Aorta (tissue), 5 donors: ENCODE data around the gene PTPRA. TPM values are rescaled to one million over a fixed set of nuclear protein-coding genes. Genes with fewer than 3 reads are reported as not detected.
"Not testable (repeated sequence)": the region's sequence is repeated elsewhere in the genome, so short reads cannot be mapped to it uniquely, and the experiment has no call there.

Source experiments
- ATAC-seq: fragments of 200-7000 bp; cut with Tn5 transposase; one replicate; pipeline ENCODE4 v1.9.1; 2022; ENCODE audit warnings: moderate library complexity; ENCODE audit not compliant: low FRiP score
- DNase-seq, 2 donors: peaks; one replicate each; pipeline ENCODE4 v3.0.0-alpha.2; 2020
- H3K27ac ChIP-seq, 2 donors: one replicate each; pipeline ENCODE4 v1.5.1; 2013; ENCODE audit warnings: low read length in 2 of 2, mild to moderate bottlenecking in 2 of 2, moderate library complexity in 2 of 2, control low read depth in 1 of 2, inconsistent platforms in 1 of 2, low read depth in 1 of 2
- H3K27me3 ChIP-seq, 2 donors: one replicate each; pipeline ENCODE4 v1.6.1; 2013; ENCODE audit warnings: control low read depth in 1 of 2, low read length in 1 of 2, mild to moderate bottlenecking in 1 of 2, moderate library complexity in 1 of 2; ENCODE audit not compliant: insufficient read depth in 2 of 2, control insufficient read depth in 1 of 2
- H3K36me3 ChIP-seq, 2 donors: one replicate each; pipeline ENCODE4 v1.6.1; 2013; ENCODE audit warnings: control low read depth in 1 of 2, low read length in 1 of 2, mild to moderate bottlenecking in 1 of 2; ENCODE audit not compliant: insufficient read depth in 2 of 2, control insufficient read depth in 1 of 2
- H3K4me1 ChIP-seq, 2 donors: one replicate each; pipeline ENCODE4 v1.6.1; 2013; ENCODE audit warnings: low read length in 2 of 2, control low read depth in 1 of 2, mild to moderate bottlenecking in 1 of 2, moderate library complexity in 1 of 2; ENCODE audit not compliant: insufficient read depth in 2 of 2, control insufficient read depth in 1 of 2
- H3K4me3 ChIP-seq, 2 donors: one replicate each; pipeline ENCODE4 v1.5.1; 2013; ENCODE audit warnings: low read length in 2 of 2, control low read depth in 1 of 2, mild to moderate bottlenecking in 1 of 2
- H3K9me3 ChIP-seq: one replicate; pipeline ENCODE4 v1.6.1; 2013; ENCODE audit warnings: mild to moderate bottlenecking, low read length; ENCODE audit not compliant: control insufficient read depth
- WGBS, 2 donors: extraction: QIAGEN DNeasy Blood & Tissue Kit; methylation state at CpG; one replicate each; pipeline ENCODE4 v1.1.7; 2013; 5-methylcytosine and 5-hydroxymethylcytosine counted together
- intact Hi-C, 2 donors: fragments of 100-400 bp; cut with DNase I; formaldehyde crosslinking; loops; one replicate each; pipeline versions ENCODE4 v1.14.2 to v1.15.0; 2022
- polyA plus RNA-seq, 2 donors: library from polyadenylated mRNA; stranded (reverse); fragments of 200-250 nt; gene quantifications; one replicate each; pipeline ENCODE4 v1.2.3, GENCODE V29; 2013
- total RNA-seq, 2 donors: library from RNA; stranded (reverse); fragmentation: NEBNext Ultra II Directional; extraction: Animal tissue kit (Norgen Biotek cat#: 25700); gene quantifications; one replicate each; pipeline ENCODE4 v1.2.1, GENCODE V29; 2021
- donor health status: healthy with polysubstance abuse.
- donor health status: Bipolar disorder and iron deficiency.
- donor health status: DM: no; HTN: no; CAD: no.
- donor health status: DM: no; HTN: no; CAD: no.
- donor health status: DM: yes; HTN: yes; CAD: no.

The PTPRA gene
- total and polyA plus RNA-seq, 4 donors: 15.9 to 69.7 (median 49.4) TPM

- peak; percentile 95 to 97 for DNase-seq
- Histone ChIP-seq H3K36me3 (peaks cover 0 to 7% of the 10 kb centered on the region in 2 donors), H3K4me3 (peak within 1 kb of the TSS; percentile 67 to 81), H3K9me3 (no peaks in the 10 kb centered on the region), H3K27ac (peak within 1 kb of the TSS; percentile 23 to 91), H3K4me1 (no peaks in the 10 kb centered on the region), H3K27me3 (no peaks in the 10 kb centered on the region)
- ATAC-seq: peak; percentile 92
- WGBS, 2 donors: 0 to 1% methylated on average over 88 to 104 of the region's 104 CpGs
- intact Hi-C loops: loop anchor here in 1 of 2 donors (10.0 kb wide), 2 partner anchors 159 to 171 kb away; partner anchors contain the start of genes DDRGK1, ITPA and PTPRA
These were observed 172.8 kb downstream of the PTPRA start, which contains the start of gene MRPS26 for GRCh38 chr20:3045816-3046676. Gene MRPS26, plus strand, starts transcription at chr20:3046052. Its CDS starts 17 bp downstream, at chr20:3046069.

GRCh38 chr20:3046677-3047462 is 173.6 kb downstream of the PTPRA start:
- WGBS, 2 donors: 40 to 41% methylated on average over 39 of the region's 39 CpGs
- peak overlapping the region; percentile 67 to 81 for H3K4me3 ChIP-seq
- H3K27ac ChIP-seq: peak overlapping the region in 1 of 2 donors; percentile 20
- no peaks in the 10 kb centered on the region for H3K27me3 ChIP-seq
- intact Hi-C loops: loop anchor here in 1 of 2 donors (10.0 kb wide), 2 partner anchors 158 to 172 kb away; partner anchors contain the start of genes DDRGK1, ITPA and PTPRA
- no peaks in the 10 kb centered on the region for H3K4me1 ChIP-seq
- H3K36me3 ChIP-seq: peaks cover 0 to 7% of the 10 kb centered on the region in 2 donors
- H3K9me3 ChIP-seq: no peaks in the 10 kb centered on the region
- ATAC-seq (no peak), DNase-seq (peak in 1 of 2 donors; percentile 50)

DNA sequence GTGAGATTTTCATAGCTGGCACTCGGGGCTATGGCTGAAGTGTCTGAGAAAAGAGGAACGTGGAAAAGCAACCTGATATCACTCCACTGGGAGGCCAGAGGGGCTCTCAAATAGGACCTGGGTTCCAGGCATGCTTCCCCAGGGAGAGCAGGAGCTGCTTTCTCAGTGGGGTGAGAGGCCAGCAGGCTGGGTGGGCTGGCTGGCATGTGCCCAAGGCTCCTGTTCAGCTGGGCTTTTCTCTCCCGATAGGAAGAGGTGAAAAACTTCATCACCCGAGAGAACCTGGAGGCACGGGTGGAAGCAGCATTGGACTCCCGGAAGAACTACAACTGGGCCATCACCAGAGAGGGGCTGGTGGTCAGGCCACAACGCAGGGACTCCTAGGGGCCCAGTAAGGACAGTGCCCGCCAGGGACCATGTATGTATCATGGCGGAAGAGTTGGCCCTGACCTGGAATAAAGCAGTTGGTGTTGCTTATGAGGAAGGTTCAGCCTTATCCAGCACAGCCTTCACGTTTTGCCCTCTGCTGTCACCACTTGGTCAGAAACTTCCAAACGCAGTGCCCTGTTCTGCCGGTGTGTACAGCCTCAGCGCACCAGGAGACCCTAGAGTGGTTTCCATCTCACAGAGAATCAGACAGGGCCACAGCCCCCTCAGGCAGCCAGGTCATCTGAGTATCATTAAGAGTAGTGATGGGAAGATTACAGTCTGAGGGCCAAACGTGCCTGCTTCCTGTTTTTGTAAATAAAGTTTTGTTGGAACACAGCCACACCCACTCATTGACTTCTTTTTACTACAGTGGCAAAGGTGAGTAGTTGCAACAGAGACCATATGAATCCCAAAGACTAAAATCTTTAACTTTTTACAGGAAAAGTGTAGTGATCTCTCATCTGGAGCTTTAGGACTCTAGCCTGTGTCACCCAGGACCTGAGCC is 174.5 kb downstream of the PTPRA start:
- no peaks in the 10 kb centered on the region for H3K4me1 ChIP-seq
- no peak for ATAC-seq
- no peak overlapping the region for H3K27ac ChIP-seq
- no peaks in the 10 kb centered on the region for H3K9me3 ChIP-seq
- DNase-seq: no peak
- peaks cover 0 to 7% of the 10 kb centered on the region in 2 donors for H3K36me3 ChIP-seq
- 83 to 84% methylated on average over 14 of the region's 14 CpGs for WGBS, 2 donors
- no peaks in the 10 kb centered on the region for H3K27me3 ChIP-seq
- intact Hi-C loops: loop anchor here in 1 of 2 donors (10.0 kb wide), 2 partner anchors 157 to 173 kb away; partner anchors contain the start of genes DDRGK1, ITPA and PTPRA
- H3K4me3 ChIP-seq: no peak overlapping the region

GRCh38 chr20:3051385-3052019 is 178.2 kb downstream of the PTPRA start:
- Histone ChIP-seq H3K36me3 (peaks cover 0 to 7% of the 10 kb centered on the region in 2 donors), H3K4me1 (no peaks in the 10 kb centered on the region), H3K27me3 (no peaks in the 10 kb centered on the region), H3K9me3 (no peaks in the 10 kb centered on the region), H3K4me3 (no peak overlapping the region), H3K27ac (no peak overlapping the region)
- WGBS, 2 donors: 61 to 66% methylated on average over 7 of the region's 7 CpGs
- ATAC-seq (no peak), DNase-seq (no peak)
- intact Hi-C loops: loop anchor here (5.0 kb wide), 1 partner anchor 66 kb away; no protein-coding TSS in a partner anchor

DNA sequence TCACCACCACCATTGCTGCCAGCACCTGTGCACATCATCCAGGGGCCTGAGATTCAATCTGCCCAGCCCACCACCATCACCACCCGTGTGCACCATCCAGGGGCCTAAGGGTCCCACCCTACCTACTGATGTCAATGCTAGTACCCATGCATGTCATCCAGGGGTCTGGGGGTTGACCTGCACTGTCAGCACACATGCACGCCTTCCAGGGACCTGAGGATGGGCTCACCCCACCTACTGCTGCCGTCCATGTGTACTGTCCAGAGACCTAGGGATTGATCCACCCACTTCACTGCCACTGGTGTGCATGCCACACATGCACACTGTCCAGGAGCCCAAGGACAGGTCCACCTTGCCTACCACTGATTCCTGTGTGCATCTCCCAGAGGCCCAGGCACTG is 186.2 kb downstream of the PTPRA start:
- Histone ChIP-seq H3K36me3 (no peaks in the 10 kb centered on the region), H3K4me1 (no peaks in the 10 kb centered on the region), H3K27ac (no peak overlapping the region), H3K4me3 (no peak overlapping the region), H3K27me3 (no peaks in the 10 kb centered on the region), H3K9me3 (no peaks in the 10 kb centered on the region)
- WGBS, 2 donors: 88 to 90% methylated on average over 3 of the region's 3 CpGs
- ATAC-seq (no peak), DNase-seq (no peak)
- intact Hi-C loops: no loop called here

DNA sequence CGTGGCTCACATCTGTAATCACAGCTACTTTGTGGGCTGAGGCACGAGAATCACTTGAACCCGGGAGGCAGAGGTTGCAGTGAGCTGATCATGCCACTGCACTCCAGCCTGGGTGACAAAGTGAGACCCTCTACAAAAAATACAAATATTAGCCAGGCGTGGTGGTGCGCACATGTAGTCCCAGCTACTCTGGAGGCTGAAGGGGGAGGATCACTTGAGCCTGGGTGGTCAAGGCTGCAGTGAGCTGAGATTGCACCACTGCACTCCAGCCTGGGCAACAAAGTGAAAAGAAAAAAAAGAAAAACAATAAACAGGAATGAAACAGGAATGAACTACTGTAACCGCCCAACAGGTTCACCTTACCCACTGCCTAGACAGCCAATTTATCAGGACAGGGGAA is 190.8 kb downstream of the PTPRA start:
- ATAC-seq, H3K4me1 ChIP-seq, intact Hi-C loops, H3K27ac ChIP-seq, H3K4me3 ChIP-seq, H3K27me3 ChIP-seq, H3K36me3 ChIP-seq, H3K9me3 ChIP-seq: not testable (repeated sequence)
- 71 to 82% methylated on average over 6 of the region's 6 CpGs for WGBS, 2 donors
- DNase-seq: peak in 1 of 2 donors; percentile 25

GRCh38 chr20:3067139-3068014 is 194.1 kb downstream of the PTPRA start:
- no peak overlapping the region for H3K4me3 ChIP-seq
- no peaks in the 10 kb centered on the region for H3K27me3 ChIP-seq
- H3K4me1 ChIP-seq: no peaks in the 10 kb centered on the region
- intact Hi-C loops: no loop called here
- no peak for ATAC-seq
- peak in 1 of 2 donors; percentile 35 for DNase-seq
- H3K9me3 ChIP-seq: no peaks in the 10 kb centered on the region
- no peak overlapping the region for H3K27ac ChIP-seq
- H3K36me3 ChIP-seq: no peaks in the 10 kb centered on the region
- WGBS, 2 donors: 80 to 82% methylated on average over 23 of the region's 23 CpGs
